HCEC 1CT (cell line): ENCODE results near the gene STT3B.
A peak's percentile ranks its signal among the peaks of the same experiment; 100 is the strongest.
"Not testable (repeated sequence)": the region's sequence is repeated elsewhere in the genome, so short reads cannot be mapped to it uniquely, and the experiment has no call there.

Experiments
- DNase-seq: peaks from one replicate; pipeline ENCODE4 v3.0.0-alpha.2; 2017

STT3B gene

DNA sequence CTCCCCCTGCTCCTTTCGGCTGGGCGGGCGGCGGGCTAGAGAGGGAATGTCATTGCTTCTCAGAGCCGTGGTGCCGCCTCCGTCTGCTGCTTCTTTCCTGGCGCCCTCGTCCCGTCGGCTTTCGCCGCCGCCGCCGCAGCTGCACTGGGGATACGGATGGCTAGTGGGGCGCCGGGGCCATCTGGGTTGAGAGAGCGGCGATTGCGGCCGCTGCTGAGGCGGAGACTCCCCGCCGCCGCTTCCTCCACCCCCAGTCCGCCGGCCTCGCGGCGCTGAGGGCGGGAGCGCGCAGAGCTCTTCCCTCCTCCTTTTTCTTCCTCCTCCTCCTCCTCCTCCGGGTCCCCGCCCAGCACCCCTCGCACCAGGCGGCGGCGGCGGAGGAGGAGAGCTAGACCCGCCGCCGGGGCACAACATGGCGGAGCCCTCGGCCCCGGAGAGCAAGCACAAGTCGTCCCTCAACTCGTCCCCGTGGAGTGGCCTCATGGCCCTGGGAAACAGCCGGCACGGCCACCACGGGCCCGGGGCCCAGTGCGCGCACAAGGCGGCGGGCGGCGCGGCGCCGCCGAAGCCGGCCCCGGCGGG is at the start of gene STT3B:
TSS of gene STT3B (plus strand) at position 339 of the 582 bp plus-strand sequence. CDS start at position 413, 74 bp downstream.
- DNase-seq = peak; percentile 86

DNA sequence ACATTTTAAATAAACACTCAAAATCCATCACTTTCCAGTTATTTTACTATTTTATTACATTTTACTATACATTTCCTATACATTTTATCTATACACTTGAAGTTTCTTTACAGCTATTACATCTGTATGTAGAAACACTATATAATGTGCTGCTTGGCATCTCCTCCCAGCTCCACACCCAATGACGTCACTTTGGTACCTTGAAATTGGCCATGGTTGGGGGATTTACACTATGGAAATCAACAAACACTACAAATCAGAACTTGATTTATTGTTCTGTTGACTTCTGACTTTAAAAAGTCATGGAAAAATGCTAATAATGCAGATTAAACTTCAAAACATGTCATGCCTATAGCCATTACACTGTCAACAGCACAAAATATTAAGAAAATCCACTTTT is 48.9 kb upstream of the STT3B start:
- no peak for DNase-seq

DNA sequence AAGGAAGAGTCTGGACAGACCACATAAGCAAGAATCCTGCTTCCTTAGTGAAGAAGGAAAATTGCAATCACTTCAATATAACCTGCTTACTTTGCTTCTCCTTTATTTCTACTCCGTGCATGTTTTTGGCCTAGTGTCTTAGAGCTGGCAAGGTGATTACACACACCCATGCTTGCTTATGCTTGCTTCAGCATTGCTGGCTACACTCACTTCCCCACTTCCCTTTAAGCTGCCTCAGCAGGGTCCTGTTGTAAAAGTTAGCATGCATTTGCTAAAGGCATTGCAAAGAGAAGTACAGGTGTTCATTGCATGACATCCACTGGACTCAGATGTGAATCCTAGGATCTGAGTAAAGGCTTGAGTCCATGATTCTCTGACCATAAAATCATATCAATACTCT is 47.5 kb upstream of the STT3B start:
- no peak for DNase-seq

DNA sequence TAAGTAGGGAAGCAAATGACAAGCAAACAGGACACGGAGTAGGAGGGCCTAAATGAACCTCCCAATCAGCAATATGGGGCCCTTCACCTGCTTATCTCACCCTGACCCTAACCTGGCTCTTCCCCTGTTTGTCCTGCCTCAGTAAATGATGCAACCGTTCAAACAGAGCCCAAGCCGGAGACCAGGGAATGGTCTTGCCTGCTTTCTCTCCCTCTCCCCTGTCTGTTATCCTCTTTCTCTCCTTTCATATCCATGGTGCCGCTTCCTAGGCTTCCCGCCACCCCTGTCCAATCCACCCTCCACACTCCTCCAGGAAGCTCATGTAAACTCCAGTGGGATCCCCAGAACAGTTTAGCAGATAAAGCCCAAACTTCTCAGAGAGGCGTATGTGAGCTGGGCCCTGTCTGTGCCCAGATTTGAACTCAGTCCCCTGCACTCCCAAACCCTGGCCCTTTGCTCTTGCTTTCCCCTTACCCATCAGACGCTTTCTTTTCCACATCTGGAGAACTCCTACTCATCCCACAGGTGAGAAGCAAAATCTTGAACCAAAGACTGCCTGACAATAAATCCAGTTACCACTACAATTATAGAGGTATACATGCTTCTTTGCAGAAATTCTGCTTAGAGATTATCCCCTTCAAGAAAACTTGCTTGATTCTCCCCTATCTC is 45.7 kb upstream of the STT3B start:
- no peak for DNase-seq

DNA sequence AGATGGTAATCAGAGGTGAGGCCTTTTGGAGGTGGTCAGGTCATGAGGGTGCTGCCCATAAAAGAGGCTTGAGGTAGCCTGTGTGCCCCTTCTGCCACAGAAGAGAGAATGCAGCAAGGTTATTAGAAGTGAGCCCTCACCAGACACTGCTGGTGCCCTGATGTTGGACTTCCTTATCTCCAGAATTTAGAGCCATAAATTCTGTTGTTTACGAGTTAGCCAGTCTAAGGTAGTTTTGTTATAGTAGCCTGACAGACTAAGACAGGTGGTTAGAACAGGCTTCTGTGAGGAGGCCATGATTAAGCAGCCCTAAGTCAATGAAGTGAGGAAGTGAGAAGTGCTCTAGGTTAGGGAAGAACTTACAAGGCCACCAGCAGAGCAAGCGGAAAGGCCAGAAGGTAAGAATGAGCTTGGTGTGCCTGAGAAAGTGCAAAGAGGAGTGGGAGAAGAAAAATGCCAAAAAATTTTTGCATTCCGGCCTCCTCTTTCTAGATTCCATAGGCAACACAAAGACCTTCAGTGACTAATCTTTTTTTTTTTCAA is 44.2 kb upstream of the STT3B start:
- DNase-seq = no peak

DNA sequence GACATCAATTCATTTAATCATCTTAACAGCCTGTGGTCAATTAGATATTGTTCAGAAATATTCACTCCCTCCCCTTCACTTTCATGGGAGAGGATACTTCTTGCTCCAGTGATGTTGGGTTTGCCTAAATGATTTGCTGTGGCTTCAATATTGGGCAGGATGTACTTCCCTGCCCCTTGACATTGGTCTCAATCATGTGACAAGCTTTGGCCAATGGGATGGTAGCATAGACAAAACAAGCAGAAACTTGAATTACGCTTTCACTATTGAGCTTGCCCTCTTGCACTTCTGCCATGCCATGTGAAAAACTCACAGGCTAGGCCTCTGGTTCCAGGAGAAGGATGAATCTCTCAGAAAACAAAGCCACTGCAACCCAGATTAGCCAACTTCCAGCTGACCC is 42.2 kb upstream of the STT3B start:
- DNase-seq = no peak

DNA sequence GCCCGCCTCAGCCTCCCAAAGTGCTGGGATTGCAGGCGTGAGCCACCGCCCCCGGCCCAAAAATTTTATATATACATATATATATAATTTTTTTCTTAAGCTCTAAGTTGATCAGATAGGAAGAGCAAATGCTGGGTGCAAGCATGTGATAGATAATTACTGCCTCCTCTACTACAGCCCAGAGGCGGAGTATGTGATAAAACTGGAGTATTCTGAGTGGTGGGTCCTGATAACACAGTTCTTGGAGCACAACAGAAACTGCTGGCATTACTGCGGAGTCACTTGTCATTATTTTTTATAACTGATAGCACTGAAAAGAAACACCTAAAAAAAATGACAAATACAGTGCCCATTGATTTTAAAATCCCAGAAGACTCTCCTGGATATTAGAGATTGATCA is 41.1 kb upstream of the STT3B start:
- DNase-seq = no peak

DNA sequence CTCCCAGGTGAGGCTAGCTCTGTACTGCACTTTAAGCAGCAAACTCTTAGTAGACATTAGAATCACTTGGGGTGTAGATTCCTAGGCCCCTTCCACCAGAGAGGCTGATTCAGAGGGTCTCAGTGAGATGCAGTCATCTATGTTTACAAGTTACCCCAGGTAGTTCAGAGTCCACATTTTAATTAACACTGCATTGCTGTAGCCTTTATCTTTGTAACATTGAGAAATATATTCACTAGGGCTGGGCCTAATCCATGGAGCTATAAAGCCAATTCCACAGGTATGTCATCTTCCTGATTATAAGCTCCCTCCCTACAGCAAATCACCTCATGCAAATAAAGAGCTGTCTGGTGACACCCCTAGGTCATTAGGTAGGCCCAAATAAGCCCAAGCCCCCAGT is 39.6 kb upstream of the STT3B start:
- DNase-seq = no peak

DNA sequence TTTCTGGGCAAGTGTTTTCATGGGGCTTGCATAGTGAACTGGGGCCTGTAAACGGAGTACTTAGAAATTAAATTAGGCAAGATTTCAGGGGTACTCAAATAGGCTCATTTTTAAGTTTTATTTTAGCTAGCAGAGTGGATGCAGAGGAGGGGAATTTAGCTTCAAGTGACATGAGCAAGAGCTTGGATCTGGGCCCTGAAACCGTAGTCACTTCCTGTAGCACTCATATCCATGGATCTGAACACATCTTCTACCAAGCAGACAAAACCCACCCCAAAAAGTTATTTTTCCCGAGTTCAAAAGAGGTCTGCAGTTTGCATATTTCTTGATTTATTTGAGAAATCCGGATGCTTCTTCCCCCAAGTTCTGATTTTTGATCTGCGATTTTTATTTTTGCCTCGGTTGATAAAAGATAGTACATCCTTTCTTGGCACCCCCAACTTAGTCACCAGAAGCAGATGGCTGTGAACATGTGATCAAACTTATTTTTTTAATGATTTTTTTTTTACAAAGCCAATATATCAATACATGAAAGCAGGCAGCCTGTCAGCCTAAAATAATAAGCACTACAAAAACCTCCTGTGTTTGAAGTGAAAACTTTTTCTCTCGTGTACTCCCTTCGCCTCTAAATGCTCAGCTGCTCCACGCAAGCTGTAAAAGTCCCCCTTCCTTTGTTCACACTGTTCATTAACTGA is 36.6 kb upstream of the STT3B start:
- DNase-seq = peak; percentile 42

DNA sequence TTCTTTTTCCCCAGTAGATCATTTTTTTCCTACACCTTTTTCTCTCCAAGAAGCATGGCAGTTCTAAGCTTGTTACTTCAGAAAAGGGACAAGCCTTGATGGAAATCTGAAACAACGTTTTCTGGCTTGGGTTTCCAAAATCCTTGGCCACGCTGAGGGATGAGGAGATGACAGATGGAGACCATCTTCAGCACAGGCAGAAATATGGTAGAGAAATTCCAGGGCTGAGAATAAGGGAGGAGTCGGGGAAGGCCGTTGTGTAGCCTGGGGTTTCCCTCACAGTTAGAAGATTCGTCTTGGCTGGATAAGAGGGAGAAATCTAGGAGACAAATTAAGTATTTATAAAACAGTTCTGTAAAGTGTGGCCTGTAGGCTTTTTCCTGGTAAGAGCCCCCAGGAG is 33.9 kb upstream of the STT3B start:
- DNase-seq = no peak

DNA sequence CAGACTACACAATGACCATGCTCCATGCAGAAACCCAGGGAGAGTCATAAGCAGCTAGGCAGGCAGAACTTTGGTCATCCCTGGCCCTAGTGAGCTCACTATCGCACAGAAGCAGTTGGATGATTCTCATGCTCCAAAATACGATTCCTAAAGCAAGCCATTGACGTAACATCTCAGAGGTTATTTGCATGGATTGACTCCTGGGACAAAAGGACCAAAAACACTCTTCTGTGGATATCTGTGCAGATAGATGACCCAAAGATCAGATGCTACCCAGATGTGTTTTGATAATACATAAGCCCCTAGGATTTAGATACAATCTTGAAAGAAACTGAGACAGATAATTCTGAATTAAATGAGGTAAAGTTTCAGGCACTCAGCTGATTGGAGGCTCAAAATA is 33.4 kb upstream of the STT3B start:
- DNase-seq = no peak

DNA sequence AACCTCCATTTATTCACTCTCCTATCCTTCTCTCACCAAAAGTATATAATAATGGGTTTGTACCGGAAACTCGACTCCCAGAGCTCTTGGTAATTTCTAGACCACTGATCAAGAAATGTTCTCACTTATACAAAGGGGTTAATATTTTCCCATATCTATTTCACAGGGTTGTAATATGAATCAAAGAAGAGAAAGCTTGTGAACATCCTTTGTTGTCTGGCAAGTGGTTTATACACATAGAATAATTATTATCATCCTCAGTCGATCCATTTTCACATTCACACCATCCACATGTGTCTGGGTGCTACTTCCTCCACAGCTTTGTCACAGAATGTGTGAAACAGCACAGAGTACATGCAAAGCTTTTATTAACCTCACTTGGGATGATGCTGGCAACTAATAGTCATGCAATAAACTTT is 29.9 kb upstream of the STT3B start:
- no peak for DNase-seq

DNA sequence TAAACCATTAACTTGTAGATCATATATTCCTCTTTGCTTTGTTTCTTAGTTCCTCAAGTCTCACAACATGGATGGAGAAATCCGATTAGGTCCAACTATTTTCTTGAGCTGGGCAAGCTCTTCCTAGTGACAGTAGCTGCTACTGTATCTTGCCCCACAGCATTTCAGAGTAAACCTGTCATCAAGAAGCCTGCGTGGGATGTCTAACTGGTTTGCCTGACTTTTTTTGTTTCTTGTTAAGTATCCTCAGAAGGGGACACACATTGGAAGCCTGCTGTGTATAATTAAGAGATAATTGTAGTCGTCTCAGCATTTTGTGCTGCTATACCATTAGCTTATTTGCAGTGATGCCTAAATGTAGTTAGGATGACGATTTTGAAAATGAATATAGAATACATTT is 29.3 kb upstream of the STT3B start:
- DNase-seq = no peak

DNA sequence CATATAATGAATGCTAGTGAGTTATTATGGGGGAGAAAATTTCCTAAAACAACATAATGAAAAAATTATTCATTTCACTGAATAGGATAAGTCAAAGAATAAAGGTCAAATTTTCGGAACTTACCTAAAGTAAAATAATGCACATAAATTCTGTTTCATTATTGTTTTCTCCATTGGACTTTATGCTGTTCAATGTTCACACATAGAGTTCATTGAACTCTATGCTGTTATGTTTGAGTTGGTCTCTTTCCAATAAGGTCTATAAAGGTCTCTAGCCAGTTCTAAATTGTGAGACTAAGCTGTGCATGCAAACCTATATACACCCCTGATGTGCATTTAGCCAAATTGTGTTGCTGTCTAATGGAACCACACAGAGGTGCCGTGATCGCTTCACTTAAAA is 28.5 kb upstream of the STT3B start:
- DNase-seq = no peak

DNA sequence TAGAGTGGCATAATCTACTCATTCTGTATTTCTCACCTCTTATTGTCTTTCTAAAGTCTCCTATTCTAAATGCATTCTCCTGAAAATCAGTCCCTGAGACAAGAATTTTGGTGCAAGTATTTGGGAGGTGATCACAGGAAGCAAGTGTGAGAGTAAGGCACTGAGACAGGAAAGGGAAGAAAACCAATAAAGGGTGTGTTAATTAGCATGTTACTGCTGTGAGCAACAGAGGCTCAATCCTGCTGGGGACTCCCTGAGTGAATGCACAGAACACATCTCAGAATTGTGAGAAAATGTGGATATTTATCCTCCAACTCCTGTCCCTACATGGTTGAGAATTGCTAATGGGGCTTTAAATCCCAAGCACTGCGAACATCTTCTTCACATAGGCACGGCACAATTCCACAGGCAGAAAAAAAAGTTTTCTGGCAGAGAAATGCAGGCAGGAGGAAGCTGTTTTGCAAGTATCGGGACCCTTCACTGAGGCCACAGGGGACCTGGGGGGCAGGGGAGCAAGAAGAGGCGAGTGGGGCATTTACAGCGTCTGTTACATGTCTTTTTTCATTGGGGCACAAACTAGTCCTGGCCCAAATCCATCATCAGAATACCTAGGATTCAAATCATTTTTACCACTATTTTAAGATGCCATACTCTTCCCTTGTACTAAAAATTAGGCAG is 27.2 kb upstream of the STT3B start:
- DNase-seq = no peak

DNA sequence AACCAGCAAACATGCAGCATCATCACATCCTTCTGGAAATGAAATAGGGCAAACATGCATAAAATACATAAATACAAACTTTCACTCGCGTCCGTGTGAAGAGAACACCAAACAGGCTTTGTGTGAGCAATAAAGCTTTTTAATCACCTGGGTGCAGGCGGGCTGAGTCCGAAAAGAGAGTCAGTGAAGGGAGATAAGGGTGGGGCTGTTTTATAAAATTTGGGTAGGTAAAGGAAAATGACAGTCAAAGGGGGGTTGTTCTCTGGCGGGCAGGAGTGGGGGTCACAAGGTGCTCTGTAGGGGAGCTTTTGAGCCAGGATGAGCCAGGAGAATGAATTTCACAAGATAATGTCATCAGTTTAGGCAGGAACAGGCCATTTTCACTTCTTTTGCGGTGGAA is 26.2 kb upstream of the STT3B start:
- not testable (repeated sequence) for DNase-seq

DNA sequence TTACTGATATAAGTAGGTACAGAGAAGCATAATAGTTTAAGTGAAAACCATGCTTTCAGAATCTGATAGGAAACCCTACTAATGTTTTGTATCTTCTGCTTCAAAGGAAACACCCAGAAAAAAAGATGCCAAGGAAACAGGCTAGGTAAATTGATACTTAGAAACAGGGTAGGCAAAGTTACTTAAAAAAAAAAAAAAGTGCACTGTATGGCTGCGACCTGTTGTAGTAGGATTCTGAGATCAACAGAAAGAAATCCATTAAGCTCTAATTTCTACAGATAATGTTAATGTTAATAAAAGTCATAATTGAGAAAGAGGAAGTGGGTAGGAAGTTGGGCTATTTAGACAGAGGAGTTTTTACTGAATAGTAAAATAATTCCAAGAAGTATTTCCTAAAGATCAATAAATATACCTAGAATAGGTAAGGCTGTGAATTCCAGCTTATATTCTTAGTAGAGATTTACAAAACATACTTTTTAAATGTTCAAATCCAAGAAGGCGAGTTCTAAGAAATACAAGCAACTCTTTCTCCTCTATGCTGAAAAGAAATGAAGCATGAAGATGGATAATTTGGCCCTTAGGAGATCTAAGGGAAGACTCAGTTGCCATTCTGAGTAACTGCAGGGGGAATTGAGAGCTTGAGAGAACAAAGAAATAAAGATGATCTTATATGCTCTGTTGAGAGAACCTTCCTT is 24.1 kb upstream of the STT3B start:
- DNase-seq = no peak

DNA sequence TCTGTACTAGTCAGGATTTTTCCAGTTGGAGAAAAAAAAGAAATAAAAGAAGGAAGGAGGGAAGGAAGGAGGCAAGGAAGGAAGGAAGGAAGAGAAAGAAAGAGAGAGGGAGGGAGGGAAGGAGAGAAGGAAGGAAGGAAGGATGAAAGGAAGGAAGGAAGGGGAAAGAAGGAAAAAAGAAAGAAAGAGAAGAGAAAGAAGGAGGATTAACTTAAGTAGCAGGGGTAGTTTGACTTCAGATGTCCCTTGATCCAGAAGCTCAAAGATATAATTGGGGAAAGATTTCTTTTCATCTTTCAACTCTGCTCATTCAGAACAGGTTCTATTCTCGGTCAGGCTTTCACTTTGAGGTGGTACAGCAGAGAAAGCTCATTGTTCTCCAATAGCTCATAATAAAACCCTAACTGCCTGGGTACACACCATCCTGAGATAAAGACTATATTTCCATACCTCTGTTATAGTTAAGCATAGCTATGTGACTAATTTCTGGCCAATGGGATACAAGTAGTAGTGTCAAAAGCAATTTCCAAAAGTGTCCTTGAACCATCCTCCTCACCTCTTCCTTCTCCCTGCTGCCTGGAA is 23.5 kb upstream of the STT3B start:
- DNase-seq = no peak

DNA sequence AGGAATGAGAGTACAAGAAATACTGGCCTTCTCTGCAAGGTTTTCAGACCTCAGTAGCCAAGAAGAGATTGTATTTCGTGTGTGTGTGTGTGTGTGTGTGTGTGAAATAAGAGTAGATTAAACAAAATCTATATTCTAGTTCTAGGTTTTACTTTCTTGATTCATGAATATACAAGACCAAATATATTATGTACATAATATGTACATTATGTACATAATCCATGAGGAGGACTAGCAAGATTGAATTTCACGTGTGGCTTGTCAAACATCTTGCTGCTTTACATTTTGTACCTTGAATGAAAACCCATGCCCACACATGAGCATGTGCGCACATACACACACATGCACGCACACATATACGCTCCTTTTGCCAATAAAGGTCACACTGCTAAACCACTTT is 18.2 kb upstream of the STT3B start:
- DNase-seq = no peak

DNA sequence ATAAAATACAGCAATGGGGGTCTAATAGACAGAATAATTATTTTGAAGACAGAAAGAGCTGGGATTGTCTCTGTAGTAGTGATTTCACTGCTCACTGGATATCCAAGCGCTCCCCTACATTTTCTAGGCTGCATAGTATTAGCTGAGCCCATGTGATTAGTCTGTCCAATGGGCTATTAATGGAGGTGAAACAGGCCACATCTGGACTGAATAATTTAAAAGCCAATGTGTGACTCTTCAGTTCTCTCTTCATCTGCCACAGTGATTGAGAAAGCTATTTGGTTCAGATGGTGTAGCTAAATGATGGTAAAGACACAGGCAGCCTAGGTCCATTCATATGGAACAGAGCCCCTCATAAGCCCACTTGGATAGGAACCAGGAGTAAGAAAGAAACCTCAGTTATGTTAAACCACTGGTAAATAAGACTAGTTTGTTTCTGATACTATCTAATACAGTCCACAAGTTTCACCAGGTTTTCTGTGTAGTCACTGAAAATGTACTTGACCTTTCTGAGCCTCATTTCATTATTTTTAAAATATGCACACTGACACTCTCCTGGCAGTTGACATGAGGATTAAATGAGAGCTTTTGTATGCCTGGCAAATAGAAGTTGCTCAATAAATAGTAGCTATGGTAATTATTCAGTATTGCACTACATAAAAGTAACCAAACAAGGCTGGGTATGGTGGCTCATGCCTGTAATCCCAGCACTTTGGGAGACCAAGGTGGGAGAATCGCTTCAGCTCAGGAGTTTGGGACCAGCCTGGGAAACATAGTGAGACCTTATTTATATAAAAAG is 17.0 kb upstream of the STT3B start:
- DNase-seq = no peak

DNA sequence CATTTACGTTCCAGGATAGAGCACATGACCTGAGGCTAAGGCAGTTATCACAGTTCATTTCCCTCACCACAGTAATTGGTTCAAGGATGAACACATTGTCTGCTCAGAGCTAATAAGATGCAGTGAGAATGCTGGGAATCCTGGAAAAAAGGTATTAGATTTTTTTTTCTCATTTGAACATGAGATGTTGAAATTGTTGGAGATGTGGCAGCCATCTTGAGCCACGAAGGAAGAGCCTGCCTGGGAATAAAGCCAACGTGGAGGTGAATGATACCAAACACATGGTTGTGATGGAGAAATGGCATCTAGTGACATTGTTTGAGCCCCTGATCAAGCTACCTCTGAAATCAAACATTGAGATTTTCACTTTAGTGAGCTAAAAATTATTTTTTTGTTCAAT is 16.0 kb upstream of the STT3B start:
- DNase-seq = no peak

DNA sequence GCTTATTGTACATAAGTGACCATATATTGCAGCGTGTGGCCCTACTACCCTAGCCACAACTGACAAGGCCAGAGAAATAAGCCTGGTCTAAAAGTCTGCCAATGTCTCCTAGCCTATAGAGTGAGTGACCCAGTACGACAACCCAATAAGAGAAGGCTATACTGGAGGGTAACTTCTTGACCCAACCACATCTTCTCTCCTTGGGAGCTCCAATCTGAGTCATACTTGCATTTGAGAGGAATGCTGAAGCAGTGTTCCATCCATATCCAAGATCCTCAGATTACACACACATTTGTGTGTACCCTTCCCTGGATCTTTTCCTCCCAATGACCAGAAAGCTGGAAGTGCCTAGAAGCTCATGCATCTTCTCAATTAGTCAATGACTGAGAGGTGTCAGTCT is 11.3 kb upstream of the STT3B start:
- DNase-seq = no peak
